Esophagus muscularis mucosa (tissue), 3 donors: ENCODE data around the gene GTF3C5.
"Not testable (repeated sequence)": the region's sequence is repeated elsewhere in the genome, so short reads cannot be mapped to it uniquely, and the experiment has no call there.

Source experiments
- CTCF ChIP-seq, 3 experiments: fragments of 200-600 bp in 2 of 3; fragments of 450-650 bp in 1 of 3; sonication (generic) in 2 of 3; IDR thresholded peaks; one replicate each; pipeline ENCODE4 v1.5.1; 2017 to 2019; ENCODE audit warnings: antibody characterized with exemption in 3 of 3, mild to moderate bottlenecking in 2 of 3, moderate library complexity in 1 of 3
- POLR2A ChIP-seq: fragments of 450-650 bp; IDR thresholded peaks from one replicate; pipeline ENCODE4 v1.6.1; 2017; ENCODE audit warnings: antibody characterized with exemption, moderate library complexity, mild to moderate bottlenecking, low read depth
- POLR2AphosphoS5 ChIP-seq, 2 donors: sonication (generic); formaldehyde crosslinking; IDR thresholded peaks; one replicate each; pipeline ENCODE4 v1.6.1; 2017; ENCODE audit warnings: antibody characterized with exemption in 2 of 2

- TF ChIP-seq CTCF (IDR thresholded peaks at IDR 0.05); POLR2A; POLR2AphosphoS5 (IDR thresholded peaks at IDR 0.05): not testable (repeated sequence)
Measured at GRCh38 chr9:133070985-133071384, 40.2 kb downstream of the GTF3C5 start.
